Measurements from ENCODE around the gene CCSER2.
"Not testable (repeated sequence)": the region's sequence is repeated elsewhere in the genome, so short reads cannot be mapped to it uniquely, and the experiment has no call there.

Gene CCSER2

DNA sequence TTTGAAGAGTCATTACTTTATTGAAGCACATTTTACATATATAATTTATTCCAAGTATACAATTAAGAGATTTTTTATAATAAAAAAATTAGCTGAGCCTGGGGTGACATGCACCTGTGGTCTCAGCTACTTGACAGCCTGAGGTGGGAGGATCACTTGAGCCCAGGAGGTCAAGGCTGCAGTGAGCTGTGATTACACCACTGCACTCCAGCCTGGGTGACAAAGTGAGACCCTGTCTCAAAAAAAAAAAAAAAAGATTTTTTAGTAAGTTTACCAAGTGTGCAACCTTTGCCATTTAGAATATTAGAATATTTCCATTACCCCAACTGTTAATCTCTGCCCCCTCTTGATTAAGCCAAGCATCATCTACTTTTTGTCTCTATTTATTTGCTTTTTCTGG lies 196.0 kb downstream of the CCSER2 start:
- no peak for DNase-seq

DNA sequence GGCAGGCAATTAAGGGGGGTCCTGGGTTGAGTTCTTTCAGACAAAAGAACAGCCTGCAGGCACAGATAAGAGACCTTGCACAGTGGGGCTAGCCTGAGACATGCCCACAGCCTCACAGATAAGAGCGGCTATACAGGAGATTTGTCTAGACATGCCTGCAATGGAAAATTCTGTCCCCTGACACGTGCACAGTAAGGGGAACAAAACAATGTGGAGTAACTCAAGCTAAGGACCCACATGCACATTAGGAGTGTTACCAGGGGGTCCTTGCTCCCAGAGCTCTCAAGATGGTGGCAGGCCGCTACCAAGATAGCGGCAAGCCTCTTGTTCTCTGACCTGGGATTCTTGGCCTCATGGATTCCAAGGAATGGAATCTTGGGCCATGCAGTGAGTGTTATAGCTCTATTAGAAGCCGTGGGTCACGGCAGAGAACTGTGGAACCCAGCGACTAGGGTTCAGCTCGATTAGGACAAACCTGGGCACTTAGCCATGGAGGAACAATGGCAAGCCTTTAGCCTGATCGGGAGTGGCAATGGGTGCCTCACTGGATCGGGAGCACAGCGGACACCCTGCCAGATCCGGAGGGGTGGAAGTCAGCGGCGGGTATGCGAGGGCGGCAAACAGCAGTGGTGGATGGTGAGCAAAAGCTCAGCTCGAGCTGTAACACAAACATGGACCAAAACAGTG lies 196.9 kb downstream of the CCSER2 start:
- peak; percentile 63 for DNase-seq

DNA sequence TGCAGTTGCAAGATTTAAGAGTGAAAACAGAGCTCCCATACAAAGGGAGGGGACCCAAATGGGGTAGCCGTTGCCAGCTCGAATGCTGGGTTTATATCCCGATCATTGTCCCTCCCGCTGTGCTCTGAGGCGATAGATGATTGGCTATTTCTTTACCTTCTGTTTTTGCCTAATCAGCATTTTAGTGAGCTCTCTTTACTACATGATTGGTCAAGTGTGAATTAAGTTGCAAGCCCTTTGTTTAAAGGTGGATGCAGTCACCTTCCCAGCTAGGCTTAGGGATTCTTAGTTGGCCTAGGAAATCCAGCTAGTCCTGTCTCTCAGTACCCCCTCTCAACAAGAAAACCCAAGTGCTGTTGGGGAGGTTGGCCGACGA lies 197.4 kb downstream of the CCSER2 start:
- not testable (repeated sequence) for DNase-seq

DNA sequence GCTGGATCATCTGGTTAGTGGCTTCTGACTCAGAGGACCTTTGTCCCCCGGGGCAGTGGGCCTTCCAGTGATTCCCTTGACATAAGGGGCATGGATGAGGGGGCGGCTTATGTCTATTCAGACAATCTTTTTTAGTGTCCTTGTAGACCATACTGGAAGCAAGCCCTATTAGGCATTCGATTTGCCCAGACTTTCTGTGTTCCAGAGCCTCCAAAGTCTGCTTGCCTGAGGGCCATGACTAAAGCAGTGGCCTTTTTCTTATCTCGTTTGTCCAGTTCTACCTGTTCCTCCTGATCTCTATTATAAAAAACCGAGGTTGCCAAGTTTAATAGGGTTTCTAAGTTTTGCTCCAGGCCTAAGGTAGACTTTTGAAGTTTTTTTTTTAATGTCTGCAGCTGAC lies 199.0 kb downstream of the CCSER2 start:
- DNase-seq = not testable (repeated sequence)

- not testable (repeated sequence) for DNase-seq
Measured at GRCh38 chr10:84528526-84528925, 200.1 kb downstream of the CCSER2 start.

DNA sequence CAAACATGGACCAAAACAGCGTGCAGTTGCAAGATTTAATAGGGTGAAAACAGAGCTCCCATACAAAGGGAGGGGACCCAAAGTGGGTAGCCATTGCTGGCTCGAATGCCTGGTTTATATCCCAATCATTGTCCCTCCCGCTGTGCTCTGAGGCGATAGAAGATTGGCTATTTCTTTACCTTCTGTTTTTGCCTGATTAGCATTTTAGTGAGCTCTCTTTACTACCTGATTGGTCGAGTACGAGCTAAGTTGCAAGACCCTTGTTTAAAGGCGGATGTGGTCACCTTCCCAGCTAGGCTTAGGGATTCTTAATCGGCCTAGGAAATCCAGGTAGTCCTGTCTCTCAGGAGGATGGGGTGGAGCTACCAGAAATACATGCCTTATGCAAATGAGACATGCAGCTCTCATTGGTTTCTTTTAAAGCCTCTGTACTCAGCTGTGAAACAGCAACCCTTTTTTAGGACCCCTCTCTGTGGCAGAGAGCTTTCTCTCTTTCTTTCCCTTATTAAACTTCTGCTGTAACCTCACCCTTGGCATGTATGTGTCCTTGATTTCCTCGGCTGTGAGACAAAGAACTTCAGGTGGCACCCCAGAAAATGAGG lies 202.4 kb downstream of the CCSER2 start:
- DNase-seq = no peak

DNA sequence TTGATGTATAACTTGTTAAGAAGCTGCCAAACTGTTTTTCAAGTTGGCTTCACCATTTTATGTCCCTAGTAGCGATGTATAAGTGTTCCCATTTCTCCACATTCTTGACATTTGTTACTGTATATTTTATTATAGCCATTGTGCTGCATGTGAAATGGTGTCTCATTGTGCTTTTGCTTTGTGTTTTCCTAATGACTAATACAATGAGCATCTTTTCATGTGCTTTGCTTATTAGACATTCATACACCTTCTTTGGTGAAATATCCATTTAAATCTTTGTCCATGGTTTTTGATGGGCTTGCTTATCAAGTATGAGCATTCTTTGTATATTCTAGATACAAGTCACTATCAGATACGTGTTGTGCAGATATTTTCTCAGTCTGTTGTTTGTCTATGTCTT lies 203.0 kb downstream of the CCSER2 start:
- DNase-seq = no peak

GRCh38 chr10:84534168-84534567 lies 205.8 kb downstream of the CCSER2 start:
- no peak for DNase-seq

GRCh38 chr10:84537447-84537931 lies 209.1 kb downstream of the CCSER2 start:
- DNase-seq = peak; percentile 74

GRCh38 chr10:84538036-84538435 lies 209.6 kb downstream of the CCSER2 start:
- DNase-seq = no peak

- no peak for DNase-seq
Measured at GRCh38 chr10:84539216-84539615, 210.8 kb downstream of the CCSER2 start.

- no peak for DNase-seq
Measured at GRCh38 chr10:84540022-84540616, 211.7 kb downstream of the CCSER2 start.

GRCh38 chr10:84540617-84541288 lies 212.4 kb downstream of the CCSER2 start:
- peak; percentile 57 for DNase-seq

GRCh38 chr10:84541289-84541637 lies 212.9 kb downstream of the CCSER2 start:
- DNase-seq = peak; percentile 64

- peak; percentile 74 for DNase-seq
Measured at GRCh38 chr10:84542522-84543490, 214.4 kb downstream of the CCSER2 start.

DNA sequence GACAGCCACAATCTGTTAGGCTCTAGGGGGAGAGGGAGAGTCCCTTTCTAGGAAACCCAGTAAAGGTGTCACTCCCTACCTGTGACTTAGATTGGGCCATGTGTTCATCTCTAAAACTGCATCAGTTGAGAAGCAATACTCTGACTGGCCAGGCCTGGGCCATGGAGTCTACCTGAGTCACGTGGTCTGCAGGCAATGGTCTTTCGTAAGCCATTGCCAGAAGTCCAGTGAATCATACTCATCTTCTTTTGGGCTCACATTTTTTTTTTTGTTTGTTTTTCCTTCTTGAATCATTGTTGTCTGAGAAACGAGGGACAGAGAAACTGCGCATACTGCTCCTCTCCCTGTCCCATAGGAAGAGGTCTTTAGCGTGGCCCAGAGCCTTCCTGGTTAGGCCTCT lies 215.6 kb downstream of the CCSER2 start:
- no peak for DNase-seq

- no peak for DNase-seq
Measured at GRCh38 chr10:84545651-84546050, 217.3 kb downstream of the CCSER2 start.

DNA sequence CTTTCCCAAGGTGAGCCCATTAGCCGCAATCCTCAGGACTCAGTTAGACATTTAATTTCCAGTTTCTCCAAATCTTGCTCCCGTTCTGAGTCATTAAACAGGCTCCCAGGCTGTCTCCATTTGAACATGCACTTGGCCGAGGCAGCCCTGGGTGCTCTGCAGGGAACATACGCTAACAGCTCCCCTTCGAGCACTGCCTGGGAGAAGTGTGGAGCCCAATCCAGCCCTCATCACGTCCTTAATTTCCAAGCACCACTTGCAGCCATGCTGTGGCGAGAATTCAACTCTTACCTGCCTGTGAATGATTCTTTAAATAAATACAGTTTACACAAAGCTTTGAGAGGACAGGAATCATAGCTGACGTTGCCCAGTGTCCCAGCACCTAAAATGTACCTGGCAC lies 218.2 kb downstream of the CCSER2 start:
- no peak for DNase-seq

DNA sequence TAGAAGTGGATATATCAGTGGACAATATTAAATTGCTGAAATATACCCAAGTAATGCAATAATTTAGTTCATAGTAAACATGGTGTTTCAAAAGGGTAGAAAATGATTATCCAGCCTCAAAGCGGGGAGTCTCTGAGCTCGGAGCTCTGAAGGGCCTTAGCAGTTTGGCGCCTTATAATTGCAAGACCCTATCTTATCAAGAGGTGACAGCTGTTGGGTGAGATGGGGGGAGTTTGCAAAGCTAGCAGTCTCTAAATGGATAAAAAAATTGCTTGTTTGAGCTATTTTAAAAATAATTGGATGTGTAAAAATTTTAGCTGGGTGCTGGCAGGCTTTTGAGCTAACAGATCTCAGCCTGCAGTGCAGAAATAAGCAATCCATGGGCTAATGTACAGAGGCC lies 219.2 kb downstream of the CCSER2 start:
- peak; percentile 9 for DNase-seq

DNA sequence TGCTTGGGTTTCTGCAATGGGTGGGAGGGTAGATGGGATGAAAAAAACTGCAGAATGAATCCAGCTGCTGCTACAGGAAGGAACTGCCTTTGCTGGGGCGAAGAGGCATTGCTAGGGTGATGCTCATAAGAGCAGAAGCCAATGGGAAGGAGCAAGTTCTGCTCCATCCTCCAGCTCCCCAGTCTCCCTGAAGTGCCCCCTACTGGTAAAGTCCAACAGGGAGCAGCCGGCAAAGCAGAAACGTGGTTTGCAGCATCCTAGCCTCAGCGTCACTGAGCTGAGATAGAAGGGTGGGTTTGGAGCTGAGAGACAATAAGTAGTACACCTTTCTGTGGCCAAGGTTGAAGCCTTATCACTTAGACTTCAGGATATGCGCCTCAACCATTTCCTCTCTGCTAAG lies 220.5 kb downstream of the CCSER2 start:
- peak; percentile 30 for DNase-seq

- DNase-seq = peak; percentile 10
Measured at GRCh38 chr10:84549368-84550165, 221.2 kb downstream of the CCSER2 start.
